ENCODE data around the gene KCNQ1. TPM values are rescaled to one million over a fixed set of nuclear protein-coding genes. Genes with fewer than 3 reads are reported as not detected.

KCNQ1 gene
- total RNA-seq, 1 experiment from 2014 or later = 2.3 TPM

- Mint-ChIP-seq H3K27me3 (ENCODE audit: low read depth) (peaks cover 7% of the 10 kb centered on the region), H3K9me3 (no peaks in the 10 kb centered on the region), H3K4me3 (no peak overlapping the region), H3K36me3 (ENCODE audit: insufficient read depth in 1 of 3, low read depth in 3 of 3) (no peaks in the 10 kb centered on the region), H3K4me1 (no peaks in the 10 kb centered on the region; a peak in 1 of 4 replicates), H3K27ac (no peak overlapping the region)
- H4K8ac ChIP-seq (replicated peaks; ENCODE audit: insufficient read length, low read depth, low read length) = no peak overlapping the region
- no peak overlapping the region for H3K9ac ChIP-seq (ENCODE audit: extremely low read depth, insufficient read length, low read length)
- no peaks in the 10 kb centered on the region for H3K79me2 ChIP-seq (ENCODE audit: insufficient read depth, low read length)
- H2AFZ ChIP-seq (ENCODE audit: low read length) = no peak overlapping the region
- H4K20me1 ChIP-seq (ENCODE audit: control insufficient read depth, insufficient read depth, insufficient read length) = no peaks in the 10 kb centered on the region
- peak; percentile 44 for DNase-seq
- peak; percentile 30; the same call in 2 of the 3 replicates for TF ChIP-seq CTCF (conservative IDR thresholded peaks at IDR 0.05)
- no peaks in the 10 kb centered on the region for H3K23me2 ChIP-seq (ENCODE audit: insufficient read length, low read depth, low read length, poor library complexity, severe bottlenecking)
- H3K4me2 ChIP-seq (ENCODE audit: insufficient read depth, insufficient read length, low read length) = no peak overlapping the region
- no peak overlapping the region for H3K27ac ChIP-seq (ENCODE audit: insufficient read length, low read depth, low read length)
- H2BK12ac ChIP-seq (ENCODE audit: insufficient read length, low read depth, low read length) = no peak overlapping the region
- no peak overlapping the region for H3T11ph ChIP-seq (ENCODE audit: low read length)
- H2AK5ac ChIP-seq (ENCODE audit: insufficient read length, low read length) = no peak overlapping the region
- H3K79me1 ChIP-seq (ENCODE audit: insufficient read depth, low read depth, low read length, poor library complexity, severe bottlenecking) = no peaks in the 10 kb centered on the region
- no peak overlapping the region for H3K4ac ChIP-seq (ENCODE audit: low read depth, low read length)
- H2BK15ac ChIP-seq (ENCODE audit: low read depth, low read length) = no peak overlapping the region
- no peak overlapping the region for H4K91ac ChIP-seq (ENCODE audit: insufficient read length, low read depth, low read length)
- no peak overlapping the region for H3K23ac ChIP-seq (ENCODE audit: insufficient read length, low read depth, low read length)
- H2BK20ac ChIP-seq (ENCODE audit: low read depth, low read length, poor library complexity, severe bottlenecking) = no peak overlapping the region
- H3K4me1 ChIP-seq (ENCODE audit: insufficient read depth, low read length) = no peaks in the 10 kb centered on the region
- H3K14ac ChIP-seq (ENCODE audit: insufficient read depth, low read length) = no peak overlapping the region
- H3K56ac ChIP-seq (ENCODE audit: insufficient read length, low read depth, low read length) = no peak overlapping the region
- H3K27me3 ChIP-seq (ENCODE audit: insufficient read depth, low read length) = no peaks in the 10 kb centered on the region
- WGBS (ENCODE audit: extremely low coverage, insufficient read length, low lambda C conversion rate) = no CpG with 5 or more reads among the region's 34 CpGs
- H2BK5ac ChIP-seq (ENCODE audit: insufficient read length, low read length) = no peak overlapping the region
- no peak overlapping the region for H3K18ac ChIP-seq (ENCODE audit: insufficient read length, low read depth, low read length)
- H2BK120ac ChIP-seq (ENCODE audit: low read depth, low read length, poor library complexity, severe bottlenecking) = no peak overlapping the region
- no peaks in the 10 kb centered on the region for H3K9me3 ChIP-seq (ENCODE audit: control insufficient read depth, low read depth, low read length)
- no peak overlapping the region for H4K5ac ChIP-seq (ENCODE audit: insufficient read length, low read depth, low read length)
These were observed 29.0 kb upstream of the KCNQ1 start for GRCh38 chr11:2415601-2416380.

Data from H9 (cell line).